SU-DHL-6 (cell line): Measurements from ENCODE around the gene ATP6V0B.

Experiments
- EZH2phosphoT487 ChIP-seq: fragments of 200-600 bp; sonication (generic), shearing (Covaris generic); conservative IDR thresholded peaks from 2 replicates; pipeline ENCODE4 v1.6.1; 2018; ENCODE audit warnings: mild to moderate bottlenecking, antibody characterized with exemption, low read length, moderate library complexity, mixed read lengths
- TF ChIP-seq, protein P1 (sequence below): fragments of 200-600 bp; sonication (generic); IDR thresholded peaks from one replicate; pipeline ENCODE4 v1.5.1; 2017; ENCODE audit warnings: antibody characterized with exemption, mild to moderate bottlenecking, low read length, moderate library complexity; ENCODE audit not compliant: insufficient read depth, poor library complexity, severe bottlenecking

DNA sequence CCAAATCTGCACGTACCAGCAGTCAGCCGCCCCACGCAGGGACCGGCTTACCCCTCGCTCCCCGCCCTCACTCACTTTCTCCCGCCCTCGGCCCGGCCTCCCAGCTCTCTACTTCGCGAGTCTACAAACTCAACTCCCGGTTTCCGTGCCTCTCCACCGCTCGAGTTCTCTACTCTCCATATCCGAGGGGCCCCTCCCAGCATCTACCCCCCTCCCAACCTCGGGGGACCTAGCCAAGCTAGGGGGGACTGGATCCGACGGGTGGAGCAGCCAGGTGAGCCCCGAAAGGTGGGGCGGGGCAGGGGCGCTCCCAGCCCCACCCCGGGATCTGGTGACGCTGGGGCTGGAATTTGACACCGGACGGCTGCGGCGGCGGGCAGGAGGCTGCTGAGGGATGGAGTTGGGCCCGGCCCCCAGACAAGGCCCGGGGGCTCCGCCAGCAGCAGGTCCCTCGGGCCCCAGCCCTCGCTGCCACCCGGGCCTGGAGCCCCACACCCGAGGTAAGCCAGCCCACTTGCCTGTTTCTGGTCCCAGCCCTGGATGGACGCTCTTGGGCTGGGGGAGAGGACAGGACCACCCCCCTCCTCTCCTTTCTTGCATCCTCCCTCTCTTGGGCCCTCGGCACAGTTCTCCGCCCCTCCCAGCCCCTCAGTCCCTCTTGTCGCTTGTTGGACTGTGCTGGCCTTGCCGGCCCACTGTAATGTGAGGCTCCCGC is 41.2 kb upstream of the ATP6V0B start, which contains the start of gene ARTN:
- TF ChIP-seq, protein P1, sequence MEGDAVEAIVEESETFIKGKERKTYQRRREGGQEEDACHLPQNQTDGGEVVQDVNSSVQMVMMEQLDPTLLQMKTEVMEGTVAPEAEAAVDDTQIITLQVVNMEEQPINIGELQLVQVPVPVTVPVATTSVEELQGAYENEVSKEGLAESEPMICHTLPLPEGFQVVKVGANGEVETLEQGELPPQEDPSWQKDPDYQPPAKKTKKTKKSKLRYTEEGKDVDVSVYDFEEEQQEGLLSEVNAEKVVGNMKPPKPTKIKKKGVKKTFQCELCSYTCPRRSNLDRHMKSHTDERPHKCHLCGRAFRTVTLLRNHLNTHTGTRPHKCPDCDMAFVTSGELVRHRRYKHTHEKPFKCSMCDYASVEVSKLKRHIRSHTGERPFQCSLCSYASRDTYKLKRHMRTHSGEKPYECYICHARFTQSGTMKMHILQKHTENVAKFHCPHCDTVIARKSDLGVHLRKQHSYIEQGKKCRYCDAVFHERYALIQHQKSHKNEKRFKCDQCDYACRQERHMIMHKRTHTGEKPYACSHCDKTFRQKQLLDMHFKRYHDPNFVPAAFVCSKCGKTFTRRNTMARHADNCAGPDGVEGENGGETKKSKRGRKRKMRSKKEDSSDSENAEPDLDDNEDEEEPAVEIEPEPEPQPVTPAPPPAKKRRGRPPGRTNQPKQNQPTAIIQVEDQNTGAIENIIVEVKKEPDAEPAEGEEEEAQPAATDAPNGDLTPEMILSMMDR, result no peak
- no peak for TF ChIP-seq EZH2phosphoT487
